GM19372 (cell line): ENCODE results near the gene NOS2.
"Not testable (repeated sequence)": the region's sequence is repeated elsewhere in the genome, so short reads cannot be mapped to it uniquely, and the experiment has no call there.

Experiments
- ATAC-seq: cut with Tn5 transposase; IDR thresholded peaks from one replicate; pipeline ENCODE4 v1.9.1; 2021; ENCODE audit warnings: mild to moderate bottlenecking, low read depth, moderate library complexity; ENCODE audit not compliant: unreplicated experiment

Gene NOS2

GRCh38 chr17:27800522-27800921 is at the start of gene NOS2:
Gene NOS2 (minus strand): TSS chr17:27800529. CDS start chr17:27798809, 1,720 bp downstream.
- ATAC-seq = no peak

GRCh38 chr17:27849474-27850185 is 49.3 kb upstream of the NOS2 start:
- no peak for ATAC-seq

GRCh38 chr17:27848931-27849330 is 48.6 kb upstream of the NOS2 start:
- ATAC-seq = no peak

GRCh38 chr17:27846808-27847307 is 46.5 kb upstream of the NOS2 start:
- ATAC-seq = not testable (repeated sequence)

GRCh38 chr17:27846042-27846655 is 45.8 kb upstream of the NOS2 start:
- no peak for ATAC-seq

GRCh38 chr17:27845264-27846041 is 45.1 kb upstream of the NOS2 start:
- ATAC-seq = no peak

GRCh38 chr17:27840688-27841087 is 40.4 kb upstream of the NOS2 start:
- no peak for ATAC-seq

- not testable (repeated sequence) for ATAC-seq
These were observed 40.0 kb upstream of the NOS2 start for GRCh38 chr17:27840406-27840678.

- ATAC-seq = not testable (repeated sequence)
These were observed 39.5 kb upstream of the NOS2 start for GRCh38 chr17:27839571-27840405.

GRCh38 chr17:27838607-27839006 is 38.3 kb upstream of the NOS2 start:
- ATAC-seq = not testable (repeated sequence)

GRCh38 chr17:27837769-27838168 is 37.4 kb upstream of the NOS2 start:
- ATAC-seq = not testable (repeated sequence)

- ATAC-seq = no peak
These were observed 36.3 kb upstream of the NOS2 start for GRCh38 chr17:27836651-27837050.

- no peak for ATAC-seq
These were observed 34.2 kb upstream of the NOS2 start for GRCh38 chr17:27834571-27834970.

GRCh38 chr17:27832831-27833230 is 32.5 kb upstream of the NOS2 start:
- no peak for ATAC-seq

GRCh38 chr17:27829888-27830287 is 29.6 kb upstream of the NOS2 start:
- ATAC-seq = not testable (repeated sequence)

- ATAC-seq = not testable (repeated sequence)
These were observed 28.9 kb upstream of the NOS2 start for GRCh38 chr17:27829143-27829711.

- ATAC-seq = no peak
These were observed 25.1 kb upstream of the NOS2 start for GRCh38 chr17:27825459-27825858.

GRCh38 chr17:27824745-27825144 is 24.4 kb upstream of the NOS2 start:
- ATAC-seq = no peak

- no peak for ATAC-seq
These were observed 23.9 kb upstream of the NOS2 start for GRCh38 chr17:27824176-27824715.

GRCh38 chr17:27822108-27822507 is 21.8 kb upstream of the NOS2 start:
- not testable (repeated sequence) for ATAC-seq
